ENCODE measurements around the gene UBE2L5. TPM values are rescaled to one million over a fixed set of nuclear protein-coding genes. Genes with fewer than 3 reads are reported as not detected.

Gene UBE2L5
- total RNA-seq, 4 donors from 2014 or later, result not detected

DNA sequence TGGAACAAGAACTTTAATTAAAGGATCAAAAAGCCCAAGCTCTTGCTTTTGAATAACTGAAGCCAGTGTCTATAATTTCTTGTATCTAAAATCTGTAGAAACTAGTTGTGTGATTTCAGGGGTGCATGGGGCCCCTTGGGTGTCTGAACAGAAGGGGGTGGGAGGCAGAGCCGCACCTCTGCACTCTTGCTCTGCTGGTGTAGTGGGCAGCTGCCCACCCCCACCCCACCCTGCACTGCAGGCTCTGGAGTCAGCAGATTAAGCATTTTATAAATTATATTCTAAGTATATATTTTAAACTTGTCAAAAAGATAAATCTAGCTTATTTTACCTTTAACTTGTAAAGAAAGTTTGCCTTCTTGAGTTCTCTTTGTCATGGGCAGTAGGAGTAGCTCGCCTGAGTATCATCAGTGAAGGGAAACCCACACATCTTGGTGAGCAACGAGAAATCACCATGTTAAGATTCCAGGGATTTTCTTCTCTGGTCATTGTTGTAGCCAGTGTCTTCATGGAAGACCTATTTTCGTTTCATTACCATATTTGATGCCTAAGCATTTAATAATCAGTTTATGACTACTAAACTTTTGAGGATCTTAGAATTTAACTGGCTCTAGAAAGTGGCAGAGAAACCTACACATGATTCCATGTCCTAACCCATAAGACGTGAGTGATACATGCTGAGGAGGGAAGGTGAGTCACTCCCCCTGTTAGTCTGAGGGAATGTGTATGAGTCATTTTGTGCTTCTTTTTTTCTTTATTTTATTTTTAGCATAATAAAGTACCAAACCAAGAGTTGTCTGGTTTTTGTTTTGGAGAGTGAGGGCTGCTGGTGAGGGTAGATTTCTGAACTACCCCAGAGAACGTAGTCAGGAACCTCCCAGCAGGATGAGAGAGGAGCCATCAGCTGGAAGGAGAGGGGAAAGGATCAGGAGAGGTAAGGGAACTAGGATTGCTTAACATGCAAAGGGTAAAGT, 7.7 kb downstream of the UBE2L5 start:
- H3K27me3 ChIP-seq, result no peaks in the 10 kb centered on the region
- no peaks in the 10 kb centered on the region for H3K9me3 ChIP-seq
- DNase-seq, result no peak
- H3K4me3 ChIP-seq (replicated peaks in 1 of 3), result no peak overlapping the region
- H3K27ac ChIP-seq, result no peak overlapping the region
- no peaks in the 10 kb centered on the region for H3K4me1 ChIP-seq
- 64 to 74% methylated on average over 6 of the region's 6 CpGs for WGBS, 2 donors
- TF ChIP-seq CTCF (IDR thresholded peaks at IDR 0.05) (no peak), POLR2A (IDR thresholded peaks at IDR 0.05) (no peak)
- intact Hi-C loops (cut with DNase I), result no loop called here
- no peaks in the 10 kb centered on the region for H3K36me3 ChIP-seq

DNA sequence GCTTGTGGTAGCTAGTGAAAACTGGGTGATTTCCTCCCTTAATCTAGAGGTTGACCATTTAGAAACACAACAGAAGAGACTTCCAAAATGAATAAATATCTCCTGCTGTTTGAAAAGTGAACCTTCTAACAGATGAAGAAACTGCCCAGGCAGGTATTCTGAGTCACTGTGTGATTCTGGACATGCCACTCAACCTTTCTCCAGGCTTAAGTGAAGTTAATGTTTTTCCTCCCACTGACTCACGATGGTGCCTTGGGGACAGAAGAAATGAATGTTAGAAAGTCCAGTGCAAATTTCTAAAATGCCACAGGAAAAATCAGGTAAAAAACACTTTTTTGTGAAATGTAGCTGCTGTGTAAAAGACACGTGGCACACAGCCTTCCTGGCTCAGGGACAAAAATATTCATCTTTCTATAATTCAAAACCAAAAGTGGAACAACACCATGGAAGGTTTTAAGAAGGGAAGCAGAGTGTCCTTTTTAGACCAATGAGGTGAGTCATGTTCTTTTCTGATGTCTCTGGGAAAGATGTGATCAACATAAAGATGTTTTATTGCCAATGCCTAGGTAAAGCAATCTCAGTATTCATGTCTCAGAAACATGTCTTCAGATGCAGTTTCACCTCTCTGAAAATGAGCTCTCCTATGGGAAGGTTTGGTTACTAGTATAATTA, 9.1 kb downstream of the UBE2L5 start:
- Histone ChIP-seq H3K36me3 (no peaks in the 10 kb centered on the region), H3K4me1 (no peaks in the 10 kb centered on the region), H3K9me3 (no peaks in the 10 kb centered on the region), H3K27ac (no peak overlapping the region), H3K27me3 (no peaks in the 10 kb centered on the region), H3K4me3 (replicated peaks in 1 of 3) (no peak overlapping the region)
- intact Hi-C loops (cut with DNase I), result no loop called here
- 75 to 79% methylated on average over 2 of the region's 2 CpGs for WGBS, 2 donors
- DNase-seq, result no peak
- TF ChIP-seq POLR2A (IDR thresholded peaks at IDR 0.05) (no peak), CTCF (IDR thresholded peaks at IDR 0.05) (no peak)

GRCh38 chr13:30435911-30436451, 13.7 kb downstream of the UBE2L5 start:
- no peaks in the 10 kb centered on the region for H3K4me1 ChIP-seq
- H3K27me3 ChIP-seq, result no peaks in the 10 kb centered on the region
- no peaks in the 10 kb centered on the region for H3K36me3 ChIP-seq
- no peak overlapping the region for H3K4me3 ChIP-seq (replicated peaks in 1 of 3)
- TF ChIP-seq POLR2A (IDR thresholded peaks at IDR 0.05), result no peak
- TF ChIP-seq CTCF (IDR thresholded peaks at IDR 0.05), result no peak
- H3K9me3 ChIP-seq, result no peaks in the 10 kb centered on the region
- no peak for DNase-seq
- WGBS, 2 donors, result 70 to 83% methylated on average over 3 of the region's 3 CpGs
- H3K27ac ChIP-seq, result no peak overlapping the region
- intact Hi-C loops (cut with DNase I), result no loop called here

GRCh38 chr13:30437177-30437576, 14.9 kb downstream of the UBE2L5 start:
- TF ChIP-seq CTCF (IDR thresholded peaks at IDR 0.05), result no peak
- TF ChIP-seq POLR2A (IDR thresholded peaks at IDR 0.05), result no peak
- Histone ChIP-seq H3K36me3 (no peaks in the 10 kb centered on the region), H3K4me1 (no peaks in the 10 kb centered on the region), H3K27ac (no peak overlapping the region), H3K9me3 (no peaks in the 10 kb centered on the region), H3K27me3 (no peaks in the 10 kb centered on the region), H3K4me3 (replicated peaks in 1 of 3) (no peak overlapping the region)
- no peak for DNase-seq
- 84 to 88% methylated on average over 8 of the region's 8 CpGs for WGBS, 2 donors
- intact Hi-C loops (cut with DNase I), result no loop called here

All from thyroid gland (tissue), 4 donors.